Measurements from ENCODE around the gene TRPM2. TPM values are rescaled to one million over a fixed set of nuclear protein-coding genes. Genes with fewer than 3 reads are reported as not detected.
"Not testable (repeated sequence)": the region's sequence is repeated elsewhere in the genome, so short reads cannot be mapped to it uniquely, and the experiment has no call there.

Gene TRPM2
- total and polyA plus RNA-seq, 3 experiments from 2014 or later, result 1.9 to 2.6 (median 2.4) TPM

GRCh38 chr21:44390886-44391285 is 37.5 kb downstream of the TRPM2 start:
- peaks cover 0 to 1% (median 0%) of the 10 kb centered on the region in 3 donors for H3K36me3 Mint-ChIP-seq
- DNase-seq, result no peak
- Histone ChIP-seq H3K4me1 (ENCODE audit: insufficient read depth, low read length) (no peaks in the 10 kb centered on the region), H3K4me3 (ENCODE audit: low read length) (no peak overlapping the region), H3K9me3 (ENCODE audit: low read length) (no peaks in the 10 kb centered on the region), H3K27me3 (ENCODE audit: insufficient read depth, low read length, poor library complexity, severe bottlenecking) (no peaks in the 10 kb centered on the region), H3K27ac (ENCODE audit: low read depth, low read length) (no peak overlapping the region), H3K36me3 (ENCODE audit: insufficient read depth, low read length) (no peaks in the 10 kb centered on the region)
- no peak overlapping the region for H3K4me3 Mint-ChIP-seq
- no peaks in the 10 kb centered on the region for H3K4me1 Mint-ChIP-seq
- ChIA-PET POLR2A (no interaction called here), CTCF (no interaction called here)
- peaks cover 3 to 10% (median 6%) of the 10 kb centered on the region in 5 donors for H3K9me3 Mint-ChIP-seq
- no peaks in the 10 kb centered on the region for H3K27me3 Mint-ChIP-seq
- no peak overlapping the region for H3K27ac Mint-ChIP-seq

DNA sequence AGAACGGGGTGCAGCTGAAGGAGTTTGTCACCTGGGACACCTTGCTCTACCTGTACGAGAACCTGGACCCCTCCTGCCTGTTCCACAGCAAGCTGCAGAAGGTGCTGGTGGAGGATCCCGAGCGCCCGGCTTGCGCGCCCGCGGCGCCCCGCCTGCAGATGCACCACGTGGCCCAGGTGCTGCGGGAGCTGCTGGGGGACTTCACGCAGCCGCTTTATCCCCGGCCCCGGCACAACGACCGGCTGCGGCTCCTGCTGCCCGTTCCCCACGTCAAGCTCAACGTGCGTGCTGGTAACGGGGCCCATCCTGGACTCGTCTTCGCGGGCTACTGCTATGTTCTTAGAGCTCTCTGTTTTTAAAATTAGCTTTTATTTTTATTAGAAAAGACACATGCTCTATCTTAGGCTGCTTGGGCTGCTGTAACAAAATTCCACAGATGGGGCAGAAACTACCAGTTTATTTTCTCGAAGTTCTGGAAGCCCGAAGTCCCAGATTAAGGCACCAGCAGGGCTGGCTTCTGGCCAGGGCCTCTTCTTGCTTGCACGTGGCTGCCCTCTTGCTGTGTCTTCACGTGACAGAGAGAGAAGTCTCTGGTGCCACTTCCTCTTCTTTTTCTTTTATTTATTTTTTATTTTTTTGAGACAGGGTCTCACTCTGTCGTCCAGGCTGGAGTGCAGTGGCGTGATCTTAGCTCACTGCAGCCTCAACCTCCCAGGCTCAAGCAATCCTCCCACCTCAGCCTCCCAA is 38.1 kb downstream of the TRPM2 start:
- Histone ChIP-seq H3K27ac (ENCODE audit: low read depth, low read length) (no peak overlapping the region), H3K27me3 (ENCODE audit: insufficient read depth, low read length, poor library complexity, severe bottlenecking) (no peaks in the 10 kb centered on the region), H3K4me1 (ENCODE audit: insufficient read depth, low read length) (no peaks in the 10 kb centered on the region), H3K9me3 (ENCODE audit: low read length) (no peaks in the 10 kb centered on the region), H3K36me3 (ENCODE audit: insufficient read depth, low read length) (no peaks in the 10 kb centered on the region), H3K4me3 (ENCODE audit: low read length) (no peak overlapping the region)
- Mint-ChIP-seq H3K36me3 (no peaks in the 10 kb centered on the region), H3K27me3 (no peaks in the 10 kb centered on the region), H3K4me1 (no peaks in the 10 kb centered on the region), H3K4me3 (no peak overlapping the region), H3K9me3 (peaks cover 0 to 3% (median 2%) of the 10 kb centered on the region in 5 donors), H3K27ac (no peak overlapping the region)
- ChIA-PET CTCF (no interaction called here), POLR2A (no interaction called here)
- no peak for DNase-seq

GRCh38 chr21:44392185-44392584 is 38.8 kb downstream of the TRPM2 start:
- H3K27me3 ChIP-seq (ENCODE audit: insufficient read depth, low read length, poor library complexity, severe bottlenecking), result no peaks in the 10 kb centered on the region
- H3K9me3 ChIP-seq (ENCODE audit: low read length), result no peaks in the 10 kb centered on the region
- Mint-ChIP-seq H3K4me3 (no peak overlapping the region), H3K9me3 (peaks cover 0 to 2% (median 0%) of the 10 kb centered on the region in 5 donors), H3K4me1 (no peaks in the 10 kb centered on the region), H3K36me3 (no peaks in the 10 kb centered on the region), H3K27ac (no peak overlapping the region), H3K27me3 (no peaks in the 10 kb centered on the region)
- H3K27ac ChIP-seq (ENCODE audit: low read depth, low read length), result no peak overlapping the region
- no peak for DNase-seq
- ChIA-PET CTCF (no interaction called here), POLR2A (no interaction called here)
- no peaks in the 10 kb centered on the region for H3K36me3 ChIP-seq (ENCODE audit: insufficient read depth, low read length)
- H3K4me1 ChIP-seq (ENCODE audit: insufficient read depth, low read length), result no peaks in the 10 kb centered on the region
- no peak overlapping the region for H3K4me3 ChIP-seq (ENCODE audit: low read length)

DNA sequence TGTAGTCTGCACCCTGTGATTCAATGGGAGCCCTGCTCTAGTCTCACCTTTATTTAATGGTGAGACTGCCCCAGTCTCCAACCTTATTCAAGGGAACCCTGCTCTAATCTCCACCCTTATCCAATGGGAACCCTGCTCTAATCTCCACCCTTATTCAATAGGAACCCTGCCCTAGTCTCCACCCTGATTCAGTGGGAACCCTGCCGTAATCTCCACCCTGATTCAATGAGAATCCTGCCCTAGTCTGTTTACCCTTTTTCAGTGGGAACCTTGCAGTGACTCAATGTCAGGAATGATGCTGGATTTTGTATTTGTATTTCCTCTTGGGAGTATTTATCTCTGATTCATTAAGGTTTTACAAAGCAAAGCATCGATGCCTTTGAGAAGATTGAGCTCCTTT is 39.5 kb downstream of the TRPM2 start:
- no peaks in the 10 kb centered on the region for H3K27me3 ChIP-seq (ENCODE audit: insufficient read depth, low read length, poor library complexity, severe bottlenecking)
- H3K4me3 ChIP-seq (ENCODE audit: low read length), result no peak overlapping the region
- Mint-ChIP-seq H3K4me3 (no peak overlapping the region), H3K27ac (no peak overlapping the region), H3K27me3 (no peaks in the 10 kb centered on the region), H3K9me3 (peaks cover 0 to 2% (median 0%) of the 10 kb centered on the region in 5 donors), H3K4me1 (no peaks in the 10 kb centered on the region), H3K36me3 (no peaks in the 10 kb centered on the region)
- no peaks in the 10 kb centered on the region for H3K9me3 ChIP-seq (ENCODE audit: low read length)
- DNase-seq, result no peak
- H3K36me3 ChIP-seq (ENCODE audit: insufficient read depth, low read length), result no peaks in the 10 kb centered on the region
- no peaks in the 10 kb centered on the region for H3K4me1 ChIP-seq (ENCODE audit: insufficient read depth, low read length)
- ChIA-PET CTCF (no interaction called here), POLR2A (no interaction called here)
- H3K27ac ChIP-seq (ENCODE audit: low read depth, low read length), result no peak overlapping the region

- H3K27me3 ChIP-seq (ENCODE audit: insufficient read depth, low read length, poor library complexity, severe bottlenecking), result no peaks in the 10 kb centered on the region
- POLR2A ChIA-PET, result no interaction called here
- no peak overlapping the region for H3K4me3 Mint-ChIP-seq
- CTCF ChIA-PET, result no interaction called here
- H3K27ac ChIP-seq (ENCODE audit: low read depth, low read length), result no peak overlapping the region
- H3K27me3 Mint-ChIP-seq, result peaks cover 0 to 3% of the 10 kb centered on the region in 2 donors
- H3K36me3 Mint-ChIP-seq, result no peaks in the 10 kb centered on the region
- H3K9me3 Mint-ChIP-seq, result peaks cover 0 to 2% (median 0%) of the 10 kb centered on the region in 5 donors
- H3K36me3 ChIP-seq (ENCODE audit: insufficient read depth, low read length), result no peaks in the 10 kb centered on the region
- H3K4me3 ChIP-seq (ENCODE audit: low read length), result no peak overlapping the region
- no peak overlapping the region for H3K27ac Mint-ChIP-seq
- no peaks in the 10 kb centered on the region for H3K9me3 ChIP-seq (ENCODE audit: low read length)
- no peaks in the 10 kb centered on the region for H3K4me1 ChIP-seq (ENCODE audit: insufficient read depth, low read length)
- no peaks in the 10 kb centered on the region for H3K4me1 Mint-ChIP-seq
- DNase-seq, result no peak
Observed at GRCh38 chr21:44394733-44395132, 41.3 kb downstream of the TRPM2 start.

- Mint-ChIP-seq H3K4me3 (no peak overlapping the region), H3K4me1 (no peaks in the 10 kb centered on the region), H3K9me3 (no peaks in the 10 kb centered on the region), H3K36me3 (no peaks in the 10 kb centered on the region), H3K27me3 (peaks cover 0 to 3% of the 10 kb centered on the region in 2 donors), H3K27ac (no peak overlapping the region)
- no peaks in the 10 kb centered on the region for H3K36me3 ChIP-seq (ENCODE audit: insufficient read depth, low read length)
- no peaks in the 10 kb centered on the region for H3K27me3 ChIP-seq (ENCODE audit: insufficient read depth, low read length, poor library complexity, severe bottlenecking)
- H3K4me3 ChIP-seq (ENCODE audit: low read length), result no peak overlapping the region
- no peaks in the 10 kb centered on the region for H3K9me3 ChIP-seq (ENCODE audit: low read length)
- no peak overlapping the region for H3K27ac ChIP-seq (ENCODE audit: low read depth, low read length)
- DNase-seq, result no peak
- ChIA-PET POLR2A (no interaction called here), CTCF (no interaction called here)
- no peaks in the 10 kb centered on the region for H3K4me1 ChIP-seq (ENCODE audit: insufficient read depth, low read length)
Observed at GRCh38 chr21:44395260-44395659, 41.8 kb downstream of the TRPM2 start.

DNA sequence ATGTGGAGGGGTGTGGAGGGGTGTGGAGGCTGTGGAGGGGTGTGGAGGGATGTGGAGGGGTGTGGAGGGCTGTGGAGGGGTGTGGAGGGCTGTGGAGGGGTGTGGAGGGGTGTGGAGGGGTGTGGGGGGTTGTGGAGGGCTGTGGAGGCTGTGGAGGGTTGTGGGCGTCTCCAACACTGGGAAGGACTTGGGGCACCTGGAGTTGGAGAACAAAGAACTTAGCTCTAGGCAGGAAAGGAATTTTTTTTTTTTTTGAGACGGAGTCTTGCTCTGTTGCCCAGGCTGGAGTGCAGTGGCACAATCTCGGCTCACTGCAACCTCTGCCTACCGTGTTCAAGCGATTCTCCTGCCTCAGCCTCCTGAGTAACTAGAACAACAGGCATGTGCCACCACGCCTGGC is 43.4 kb downstream of the TRPM2 start:
- H3K36me3 Mint-ChIP-seq, result not testable (repeated sequence)

GRCh38 chr21:44397431-44398031 is 44.1 kb downstream of the TRPM2 start:
- Mint-ChIP-seq H3K36me3 (peaks cover 0 to 2% (median 0%) of the 10 kb centered on the region in 3 donors), H3K27me3 (peaks cover 0 to 3% of the 10 kb centered on the region in 2 donors), H3K4me1 (no peaks in the 10 kb centered on the region), H3K4me3 (no peak overlapping the region), H3K9me3 (no peaks in the 10 kb centered on the region), H3K27ac (no peak overlapping the region)
- H3K36me3 ChIP-seq (ENCODE audit: insufficient read depth, low read length), result no peaks in the 10 kb centered on the region
- CTCF ChIA-PET, result no interaction called here
- POLR2A ChIA-PET, result no interaction called here
- H3K4me1 ChIP-seq (ENCODE audit: insufficient read depth, low read length), result no peaks in the 10 kb centered on the region
- no peaks in the 10 kb centered on the region for H3K27me3 ChIP-seq (ENCODE audit: insufficient read depth, low read length, poor library complexity, severe bottlenecking)
- H3K27ac ChIP-seq (ENCODE audit: low read depth, low read length), result no peak overlapping the region
- H3K4me3 ChIP-seq (ENCODE audit: low read length), result no peak overlapping the region
- DNase-seq, result no peak
- no peaks in the 10 kb centered on the region for H3K9me3 ChIP-seq (ENCODE audit: low read length)

More for the DNA sequence above, 43.4 kb downstream of the TRPM2 start:
- H3K9me3 Mint-ChIP-seq; H3K4me3 ChIP-seq (ENCODE audit: low read length); H3K27ac Mint-ChIP-seq; CTCF ChIA-PET; H3K4me1 Mint-ChIP-seq; H3K4me3 Mint-ChIP-seq; H3K36me3 ChIP-seq (ENCODE audit: insufficient read depth, low read length); H3K27ac ChIP-seq (ENCODE audit: low read depth, low read length); H3K27me3 ChIP-seq (ENCODE audit: insufficient read depth, low read length, poor library complexity, severe bottlenecking); DNase-seq; H3K9me3 ChIP-seq (ENCODE audit: low read length); POLR2A ChIA-PET; H3K4me1 ChIP-seq (ENCODE audit: insufficient read depth, low read length); H3K27me3 Mint-ChIP-seq: not testable (repeated sequence)

Measured in CD8-positive, alpha-beta memory T cell (primary cell).